ENCODE measurements around the gene ACAA1.
"Not testable (repeated sequence)": the region's sequence is repeated elsewhere in the genome, so short reads cannot be mapped to it uniquely, and the experiment has no call there.

Gene ACAA1

GRCh38 chr3:38101811-38102443, 35.0 kb downstream of the ACAA1 start:
- no peak for DNase-seq (ENCODE audit: low read depth)

- no peak for DNase-seq (ENCODE audit: low read depth)
Measured at GRCh38 chr3:38100498-38100897, 36.4 kb downstream of the ACAA1 start.

GRCh38 chr3:38099518-38099917, 37.4 kb downstream of the ACAA1 start:
- DNase-seq (ENCODE audit: low read depth): no peak

GRCh38 chr3:38098376-38098723, 38.6 kb downstream of the ACAA1 start:
- no peak for DNase-seq (ENCODE audit: low read depth)

- DNase-seq (ENCODE audit: low read depth): no peak
Measured at GRCh38 chr3:38097446-38098375, 39.2 kb downstream of the ACAA1 start.

- DNase-seq (ENCODE audit: low read depth): no peak
Measured at GRCh38 chr3:38095669-38096483, 41.1 kb downstream of the ACAA1 start.

GRCh38 chr3:38094999-38095398, 41.9 kb downstream of the ACAA1 start:
- DNase-seq (ENCODE audit: low read depth): no peak

GRCh38 chr3:38090453-38090852, 46.5 kb downstream of the ACAA1 start:
- DNase-seq (ENCODE audit: low read depth): no peak

- DNase-seq (ENCODE audit: low read depth): no peak
Measured at GRCh38 chr3:38089163-38089562, 47.8 kb downstream of the ACAA1 start.

- DNase-seq (ENCODE audit: low read depth): no peak
Measured at GRCh38 chr3:38088126-38089078, 48.5 kb downstream of the ACAA1 start.

GRCh38 chr3:38087278-38087677, 49.6 kb downstream of the ACAA1 start:
- DNase-seq (ENCODE audit: low read depth): not testable (repeated sequence)

GRCh38 chr3:38086496-38086895, 50.4 kb downstream of the ACAA1 start:
- DNase-seq (ENCODE audit: low read depth): no peak

- DNase-seq (ENCODE audit: low read depth): no peak
Measured at GRCh38 chr3:38085943-38086324, 51.0 kb downstream of the ACAA1 start.

GRCh38 chr3:38085311-38085942, 51.5 kb downstream of the ACAA1 start:
- DNase-seq (ENCODE audit: low read depth): no peak

GRCh38 chr3:38084334-38085310, 52.3 kb downstream of the ACAA1 start:
- no peak for DNase-seq (ENCODE audit: low read depth)

GRCh38 chr3:38083871-38084333, 53.0 kb downstream of the ACAA1 start:
- no peak for DNase-seq (ENCODE audit: low read depth)

GRCh38 chr3:38083254-38083653, 53.7 kb downstream of the ACAA1 start:
- not testable (repeated sequence) for DNase-seq (ENCODE audit: low read depth)

- not testable (repeated sequence) for DNase-seq (ENCODE audit: low read depth)
Measured at GRCh38 chr3:38082296-38082695, 54.6 kb downstream of the ACAA1 start.

GRCh38 chr3:38077073-38077472, 59.9 kb downstream of the ACAA1 start:
- DNase-seq (ENCODE audit: low read depth): not testable (repeated sequence)

Data from stimulated activated CD8-positive, alpha-beta memory T cell treated with anti-CD3 and anti-CD28 coated beads, Interleukin-15, amount 100 ng/mL, for 24 hours (primary cell).